ENCODE measurements around the gene LBP.

Gene LBP

DNA sequence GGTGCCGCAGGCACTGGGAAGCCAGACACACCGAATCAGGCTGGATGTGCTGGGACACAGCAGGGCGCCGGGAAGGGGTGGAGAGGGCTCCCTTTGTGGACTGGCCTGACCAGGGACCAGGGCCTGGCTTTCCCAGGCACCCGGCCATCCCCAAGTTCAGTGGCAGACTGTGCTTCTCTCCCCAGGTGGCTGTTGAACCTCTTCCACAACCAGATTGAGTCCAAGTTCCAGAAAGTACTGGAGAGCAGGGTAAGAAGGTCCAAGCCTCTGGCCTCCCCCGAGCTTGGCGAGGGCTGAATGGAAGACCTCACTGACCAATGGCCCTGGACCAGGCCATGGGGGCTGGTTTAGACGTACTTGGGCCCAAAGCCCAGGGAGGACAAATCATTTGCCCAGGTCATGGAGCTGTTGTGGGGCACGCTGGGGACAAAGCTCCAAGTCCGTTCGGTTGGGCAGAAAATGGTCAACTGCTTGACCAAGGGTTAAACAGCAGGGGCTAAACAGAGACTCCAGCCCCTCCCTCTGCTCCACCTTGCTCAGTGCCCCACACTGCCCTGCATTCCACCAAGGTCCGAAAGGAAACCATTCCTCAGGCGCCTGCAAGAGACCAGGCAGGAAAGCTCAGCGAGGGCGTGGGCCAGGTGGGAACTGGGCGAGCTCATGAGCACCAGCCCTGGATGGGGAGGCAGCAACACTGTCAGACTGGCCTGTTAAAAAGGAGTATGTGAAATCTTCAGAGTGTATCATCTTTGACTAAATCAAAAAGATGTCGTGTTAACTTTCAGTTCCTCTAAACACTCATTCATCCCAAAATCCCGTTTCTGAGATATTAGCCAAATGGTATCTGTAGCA is 9.1 kb downstream of the LBP start:
- no peak for ATAC-seq

DNA sequence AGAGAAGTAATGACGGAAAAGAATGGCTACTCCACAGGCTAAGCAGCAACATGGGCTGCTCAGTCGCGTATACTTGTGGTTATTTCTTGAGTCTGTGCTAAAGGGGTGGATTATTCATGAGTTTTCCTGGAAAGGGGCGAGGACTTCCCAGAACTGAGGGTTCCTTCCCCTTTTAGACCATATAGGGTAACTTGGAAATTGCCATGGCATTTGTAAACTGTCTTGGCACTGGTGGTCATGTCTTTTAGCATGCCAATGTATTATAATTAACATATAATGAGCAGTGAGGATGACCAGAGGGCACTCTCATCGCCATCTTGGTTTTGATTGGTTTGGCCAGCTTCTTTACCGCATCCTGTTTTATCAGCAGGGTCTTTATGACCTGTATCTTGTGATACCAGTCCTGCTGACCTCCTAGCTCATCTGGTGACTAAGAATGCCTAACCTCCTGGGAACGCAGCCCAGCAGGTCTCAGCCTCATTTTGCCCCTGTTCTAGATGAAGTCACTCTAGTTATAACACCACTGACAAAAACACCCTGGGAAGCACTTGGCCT is 11.4 kb downstream of the LBP start:
- no peak for ATAC-seq
- TF ChIP-seq CSDC2 (CRISPR knock-in tag; IDR thresholded peaks at IDR 0.05) = no peak
- TF ChIP-seq, protein P1, sequence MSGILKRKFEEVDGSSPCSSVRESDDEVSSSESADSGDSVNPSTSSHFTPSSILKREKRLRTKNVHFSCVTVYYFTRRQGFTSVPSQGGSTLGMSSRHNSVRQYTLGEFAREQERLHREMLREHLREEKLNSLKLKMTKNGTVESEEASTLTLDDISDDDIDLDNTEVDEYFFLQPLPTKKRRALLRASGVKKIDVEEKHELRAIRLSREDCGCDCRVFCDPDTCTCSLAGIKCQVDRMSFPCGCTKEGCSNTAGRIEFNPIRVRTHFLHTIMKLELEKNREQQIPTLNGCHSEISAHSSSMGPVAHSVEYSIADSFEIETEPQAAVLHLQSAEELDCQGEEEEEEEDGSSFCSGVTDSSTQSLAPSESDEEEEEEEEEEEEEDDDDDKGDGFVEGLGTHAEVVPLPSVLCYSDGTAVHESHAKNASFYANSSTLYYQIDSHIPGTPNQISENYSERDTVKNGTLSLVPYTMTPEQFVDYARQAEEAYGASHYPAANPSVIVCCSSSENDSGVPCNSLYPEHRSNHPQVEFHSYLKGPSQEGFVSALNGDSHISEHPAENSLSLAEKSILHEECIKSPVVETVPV (CRISPR knock-in tag; IDR thresholded peaks at IDR 0.05) = no peak
- no peak for TF ChIP-seq TCF4 (CRISPR knock-in tag; IDR thresholded peaks at IDR 0.05; ENCODE audit: borderline replicate concordance)
- no peak for TF ChIP-seq SNAI2 (CRISPR knock-in tag; IDR thresholded peaks at IDR 0.05)
- TF ChIP-seq, protein P2, sequence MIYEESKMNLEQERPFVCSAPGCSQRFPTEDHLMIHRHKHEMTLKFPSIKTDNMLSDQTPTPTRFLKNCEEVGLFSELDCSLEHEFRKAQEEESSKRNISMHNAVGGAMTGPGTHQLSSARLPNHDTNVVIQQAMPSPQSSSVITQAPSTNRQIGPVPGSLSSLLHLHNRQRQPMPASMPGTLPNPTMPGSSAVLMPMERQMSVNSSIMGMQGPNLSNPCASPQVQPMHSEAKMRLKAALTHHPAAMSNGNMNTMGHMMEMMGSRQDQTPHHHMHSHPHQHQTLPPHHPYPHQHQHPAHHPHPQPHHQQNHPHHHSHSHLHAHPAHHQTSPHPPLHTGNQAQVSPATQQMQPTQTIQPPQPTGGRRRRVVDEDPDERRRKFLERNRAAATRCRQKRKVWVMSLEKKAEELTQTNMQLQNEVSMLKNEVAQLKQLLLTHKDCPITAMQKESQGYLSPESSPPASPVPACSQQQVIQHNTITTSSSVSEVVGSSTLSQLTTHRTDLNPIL (CRISPR knock-in tag; IDR thresholded peaks at IDR 0.05; ENCODE audit: low read depth) = no peak
- no peak for TF ChIP-seq ZC3H10 (CRISPR knock-in tag; IDR thresholded peaks at IDR 0.05)
- TF ChIP-seq RARB (CRISPR knock-in tag; IDR thresholded peaks at IDR 0.05) = no peak
- no peak for TF ChIP-seq ZNF565 (CRISPR knock-in tag; conservative IDR thresholded peaks at IDR 0.05; ENCODE audit: low read depth)
- TF ChIP-seq ZFP30 (CRISPR knock-in tag; IDR thresholded peaks at IDR 0.05) = no peak
- TF ChIP-seq, protein P3, sequence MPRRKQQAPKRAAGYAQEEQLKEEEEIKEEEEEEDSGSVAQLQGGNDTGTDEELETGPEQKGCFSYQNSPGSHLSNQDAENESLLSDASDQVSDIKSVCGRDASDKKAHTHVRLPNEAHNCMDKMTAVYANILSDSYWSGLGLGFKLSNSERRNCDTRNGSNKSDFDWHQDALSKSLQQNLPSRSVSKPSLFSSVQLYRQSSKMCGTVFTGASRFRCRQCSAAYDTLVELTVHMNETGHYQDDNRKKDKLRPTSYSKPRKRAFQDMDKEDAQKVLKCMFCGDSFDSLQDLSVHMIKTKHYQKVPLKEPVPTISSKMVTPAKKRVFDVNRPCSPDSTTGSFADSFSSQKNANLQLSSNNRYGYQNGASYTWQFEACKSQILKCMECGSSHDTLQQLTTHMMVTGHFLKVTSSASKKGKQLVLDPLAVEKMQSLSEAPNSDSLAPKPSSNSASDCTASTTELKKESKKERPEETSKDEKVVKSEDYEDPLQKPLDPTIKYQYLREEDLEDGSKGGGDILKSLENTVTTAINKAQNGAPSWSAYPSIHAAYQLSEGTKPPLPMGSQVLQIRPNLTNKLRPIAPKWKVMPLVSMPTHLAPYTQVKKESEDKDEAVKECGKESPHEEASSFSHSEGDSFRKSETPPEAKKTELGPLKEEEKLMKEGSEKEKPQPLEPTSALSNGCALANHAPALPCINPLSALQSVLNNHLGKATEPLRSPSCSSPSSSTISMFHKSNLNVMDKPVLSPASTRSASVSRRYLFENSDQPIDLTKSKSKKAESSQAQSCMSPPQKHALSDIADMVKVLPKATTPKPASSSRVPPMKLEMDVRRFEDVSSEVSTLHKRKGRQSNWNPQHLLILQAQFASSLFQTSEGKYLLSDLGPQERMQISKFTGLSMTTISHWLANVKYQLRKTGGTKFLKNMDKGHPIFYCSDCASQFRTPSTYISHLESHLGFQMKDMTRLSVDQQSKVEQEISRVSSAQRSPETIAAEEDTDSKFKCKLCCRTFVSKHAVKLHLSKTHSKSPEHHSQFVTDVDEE (CRISPR knock-in tag; IDR thresholded peaks at IDR 0.05) = no peak
- no peak for TF ChIP-seq OSR1 (CRISPR knock-in tag; IDR thresholded peaks at IDR 0.05)

More for the DNA sequence above, 9.1 kb downstream of the LBP start:
- no peak for TF ChIP-seq TCF4 (CRISPR knock-in tag; IDR thresholded peaks at IDR 0.05; ENCODE audit: borderline replicate concordance)
- no peak for TF ChIP-seq OSR1 (CRISPR knock-in tag; IDR thresholded peaks at IDR 0.05)
- TF ChIP-seq, protein P2 (CRISPR knock-in tag; IDR thresholded peaks at IDR 0.05; ENCODE audit: low read depth) = no peak
- no peak for TF ChIP-seq ISL1 (CRISPR knock-in tag; IDR thresholded peaks at IDR 0.05)
- no peak for TF ChIP-seq TOX (CRISPR knock-in tag; IDR thresholded peaks at IDR 0.05; ENCODE audit: borderline replicate concordance)
- TF ChIP-seq, protein P4, sequence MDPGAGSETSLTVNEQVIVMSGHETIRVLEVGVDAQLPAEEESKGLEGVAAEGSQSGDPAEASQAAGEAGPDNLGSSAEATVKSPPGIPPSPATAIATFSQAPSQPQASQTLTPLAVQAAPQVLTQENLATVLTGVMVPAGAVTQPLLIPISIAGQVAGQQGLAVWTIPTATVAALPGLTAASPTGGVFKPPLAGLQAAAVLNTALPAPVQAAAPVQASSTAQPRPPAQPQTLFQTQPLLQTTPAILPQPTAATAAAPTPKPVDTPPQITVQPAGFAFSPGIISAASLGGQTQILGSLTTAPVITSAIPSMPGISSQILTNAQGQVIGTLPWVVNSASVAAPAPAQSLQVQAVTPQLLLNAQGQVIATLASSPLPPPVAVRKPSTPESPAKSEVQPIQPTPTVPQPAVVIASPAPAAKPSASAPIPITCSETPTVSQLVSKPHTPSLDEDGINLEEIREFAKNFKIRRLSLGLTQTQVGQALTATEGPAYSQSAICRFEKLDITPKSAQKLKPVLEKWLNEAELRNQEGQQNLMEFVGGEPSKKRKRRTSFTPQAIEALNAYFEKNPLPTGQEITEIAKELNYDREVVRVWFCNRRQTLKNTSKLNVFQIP (CRISPR knock-in tag; IDR thresholded peaks at IDR 0.05; ENCODE audit: borderline replicate concordance, low read depth) = no peak
- TF ChIP-seq PPARA (CRISPR knock-in tag; IDR thresholded peaks at IDR 0.05; ENCODE audit: borderline replicate concordance) = no peak
- TF ChIP-seq ZFP3 (CRISPR knock-in tag; IDR thresholded peaks at IDR 0.05) = no peak
- TF ChIP-seq RARB (CRISPR knock-in tag; IDR thresholded peaks at IDR 0.05) = no peak

DNA sequence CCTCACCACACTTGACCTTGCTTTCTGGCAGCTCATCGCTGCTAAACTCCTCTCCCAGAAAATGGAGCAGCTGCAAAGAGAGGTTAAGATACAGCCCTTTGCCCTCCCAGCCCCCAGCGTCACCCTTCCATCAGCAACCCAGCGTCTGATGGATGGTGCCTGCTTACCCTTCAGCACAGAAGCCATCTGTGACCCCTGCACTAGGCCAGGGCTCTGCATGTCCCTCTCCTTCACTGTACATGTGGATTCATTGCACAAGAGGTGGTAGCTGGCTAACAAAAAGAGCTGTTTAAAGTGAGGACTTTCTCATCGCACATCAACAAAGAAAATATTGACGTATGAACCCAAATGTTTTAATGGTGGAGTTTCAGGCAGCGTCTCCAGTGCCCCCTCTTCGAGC is 12.3 kb downstream of the LBP start:
- TF ChIP-seq ZNF8 (CRISPR knock-in tag; IDR thresholded peaks at IDR 0.05) = no peak
- no peak for TF ChIP-seq OSR1 (CRISPR knock-in tag; IDR thresholded peaks at IDR 0.05)
- no peak for TF ChIP-seq ISL1 (CRISPR knock-in tag; IDR thresholded peaks at IDR 0.05)
- no peak for TF ChIP-seq ZNF565 (CRISPR knock-in tag; conservative IDR thresholded peaks at IDR 0.05; ENCODE audit: low read depth)
- no peak for TF ChIP-seq RARB (CRISPR knock-in tag; IDR thresholded peaks at IDR 0.05)
- TF ChIP-seq, protein P2 (CRISPR knock-in tag; IDR thresholded peaks at IDR 0.05; ENCODE audit: low read depth) = no peak
- TF ChIP-seq ZFP3 (CRISPR knock-in tag; IDR thresholded peaks at IDR 0.05) = no peak
- no peak for TF ChIP-seq ZFP30 (CRISPR knock-in tag; IDR thresholded peaks at IDR 0.05)
- TF ChIP-seq SNAI2 (CRISPR knock-in tag; IDR thresholded peaks at IDR 0.05) = no peak
- no peak for TF ChIP-seq TOX (CRISPR knock-in tag; IDR thresholded peaks at IDR 0.05; ENCODE audit: borderline replicate concordance)
- TF ChIP-seq, protein P4 (CRISPR knock-in tag; IDR thresholded peaks at IDR 0.05; ENCODE audit: borderline replicate concordance, low read depth) = no peak
- ATAC-seq = no peak
